Measurements from ENCODE around the gene LAX1. TPM values are rescaled to one million over a fixed set of nuclear protein-coding genes. Genes with fewer than 3 reads are reported as not detected.

Gene LAX1
- total RNA-seq, 1 experiment from 2014 or later: not detected

GRCh38 chr1:203805689-203806088 is 40.7 kb downstream of the LAX1 start:
- CTCF ChIA-PET: no interaction called here
- DNase-seq (ENCODE audit: low spot score): no peak
- Mint-ChIP-seq H3K36me3 (peaks cover 41% of the 10 kb centered on the region), H3K27me3 (ENCODE audit: low read depth) (no peaks in the 10 kb centered on the region; the same call in 1 of the 2 replicates), H3K4me1 (peaks cover 3% of the 10 kb centered on the region; the same call in 1 of the 2 replicates), H3K4me3 (no peak overlapping the region), H3K9me3 (no peaks in the 10 kb centered on the region), H3K27ac (no peak overlapping the region)
- POLR2A ChIA-PET: no interaction called here
- TF ChIP-seq CREB1 (CRISPR knock-in tag; IDR thresholded peaks at IDR 0.05): no peak
- no peak for TF ChIP-seq OVOL2 (CRISPR knock-in tag; IDR thresholded peaks at IDR 0.05; ENCODE audit: borderline replicate concordance)
- no peak for TF ChIP-seq PREB (CRISPR knock-in tag; IDR thresholded peaks at IDR 0.05; ENCODE audit: borderline replicate concordance)
- TF ChIP-seq PRDM15 (CRISPR knock-in tag; IDR thresholded peaks at IDR 0.05): no peak
- TF ChIP-seq TEAD4 (CRISPR knock-in tag; IDR thresholded peaks at IDR 0.05): no peak
- TF ChIP-seq TEAD1 (CRISPR knock-in tag; IDR thresholded peaks at IDR 0.05): no peak
- TF ChIP-seq ZNF121 (CRISPR knock-in tag; IDR thresholded peaks at IDR 0.05): no peak
- no peak for TF ChIP-seq ZMAT4 (CRISPR knock-in tag; IDR thresholded peaks at IDR 0.05)
- TF ChIP-seq NFE2L1 (CRISPR knock-in tag; IDR thresholded peaks at IDR 0.05): no peak
- TF ChIP-seq PRRX2 (CRISPR knock-in tag; IDR thresholded peaks at IDR 0.05): no peak
- TF ChIP-seq ZNF416 (CRISPR knock-in tag; IDR thresholded peaks at IDR 0.05): no peak
- TF ChIP-seq ZNF532 (CRISPR knock-in tag; IDR thresholded peaks at IDR 0.05; ENCODE audit: borderline replicate concordance): no peak
- no peak for TF ChIP-seq ATF2 (CRISPR knock-in tag; IDR thresholded peaks at IDR 0.05; ENCODE audit: borderline replicate concordance, low read depth)
- no peak for TF ChIP-seq TP53 (CRISPR knock-in tag; IDR thresholded peaks at IDR 0.05)
- no peak for TF ChIP-seq AR (CRISPR knock-in tag; IDR thresholded peaks at IDR 0.05)
- no peak for ATAC-seq
